Endothelial cell (in vitro differentiated cells): ENCODE data around the gene ANO2. TPM values are rescaled to one million over a fixed set of nuclear protein-coding genes. Genes with fewer than 3 reads are reported as not detected.

Source experiments
- DNase-seq: peaks from one replicate; pipeline ENCODE4 v3.0.0; 2021; ENCODE audit warnings: low spot score
- H3K27ac Mint-ChIP-seq: one replicate; pipeline ENCODE4 v1.8.0; 2021; ENCODE audit warnings: mixed read lengths, inconsistent platforms; ENCODE audit not compliant: unreplicated experiment
- H3K27me3 Mint-ChIP-seq: one replicate; pipeline ENCODE4 v1.8.0; 2021; ENCODE audit warnings: mild to moderate bottlenecking, moderate library complexity, mixed read lengths, inconsistent platforms; ENCODE audit not compliant: unreplicated experiment
- H3K36me3 Mint-ChIP-seq: one replicate; pipeline ENCODE4 v1.8.0; 2021; ENCODE audit warnings: mild to moderate bottlenecking, low read depth, mixed read lengths, inconsistent platforms; ENCODE audit not compliant: unreplicated experiment
- H3K4me1 Mint-ChIP-seq: one replicate; pipeline ENCODE4 v1.8.0; 2021; ENCODE audit warnings: mild to moderate bottlenecking, mixed read lengths, inconsistent platforms; ENCODE audit not compliant: unreplicated experiment
- H3K4me3 Mint-ChIP-seq: one replicate; pipeline ENCODE4 v1.8.0; 2021; ENCODE audit warnings: mild to moderate bottlenecking, mixed read lengths, inconsistent platforms; ENCODE audit not compliant: unreplicated experiment
- H3K9me3 Mint-ChIP-seq: one replicate; pipeline ENCODE4 v1.8.0; 2021; ENCODE audit warnings: mixed read lengths, inconsistent platforms; ENCODE audit not compliant: unreplicated experiment
- total RNA-seq: library from RNA; stranded (reverse); fragmentation: NEBNext Ultra II Directional; extraction: Animal tissue kit (Norgen Biotek cat#: 25700); gene quantifications from one replicate; pipeline ENCODE4 v1.2.1, GENCODE V29; 2021; ENCODE audit not compliant: unreplicated experiment
- TF ChIP-seq, protein P1 (sequence below): fragments of 200-600 bp; sonication (generic); IDR thresholded peaks from one replicate; pipeline ENCODE4 v1.5.0; 2021; ENCODE audit warnings: antibody characterized with exemption; ENCODE audit not compliant: unreplicated experiment

ANO2 gene
- total RNA-seq, 1 donor from 2014 or later: 4.5 TPM

DNA sequence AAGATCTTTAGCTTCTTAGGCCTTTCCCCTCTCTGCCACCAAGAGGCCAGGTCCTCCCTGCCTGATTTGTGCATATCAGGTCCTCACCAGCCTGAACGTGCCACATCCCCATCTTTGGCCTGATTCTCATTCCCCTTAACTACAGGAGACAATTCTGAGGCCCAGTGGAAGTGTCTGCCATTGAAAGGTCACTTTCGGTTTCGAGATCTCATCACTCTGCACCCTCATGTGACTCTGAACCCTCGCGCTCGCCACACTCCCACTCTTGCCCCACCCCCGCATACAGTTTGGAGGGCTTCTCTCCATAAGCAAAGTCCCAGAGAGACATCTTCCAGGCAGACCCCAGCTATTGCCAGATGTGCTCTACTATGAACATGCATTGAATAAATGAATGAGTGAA, 324.2 kb downstream of the ANO2 start:
- no peak for DNase-seq
- Mint-ChIP-seq H3K4me1 (peaks cover 26% of the 10 kb centered on the region), H3K36me3 (no peaks in the 10 kb centered on the region), H3K4me3 (no peak overlapping the region), H3K9me3 (no peaks in the 10 kb centered on the region), H3K27me3 (peaks cover 1% of the 10 kb centered on the region), H3K27ac (no peak overlapping the region)
- TF ChIP-seq, protein P1, sequence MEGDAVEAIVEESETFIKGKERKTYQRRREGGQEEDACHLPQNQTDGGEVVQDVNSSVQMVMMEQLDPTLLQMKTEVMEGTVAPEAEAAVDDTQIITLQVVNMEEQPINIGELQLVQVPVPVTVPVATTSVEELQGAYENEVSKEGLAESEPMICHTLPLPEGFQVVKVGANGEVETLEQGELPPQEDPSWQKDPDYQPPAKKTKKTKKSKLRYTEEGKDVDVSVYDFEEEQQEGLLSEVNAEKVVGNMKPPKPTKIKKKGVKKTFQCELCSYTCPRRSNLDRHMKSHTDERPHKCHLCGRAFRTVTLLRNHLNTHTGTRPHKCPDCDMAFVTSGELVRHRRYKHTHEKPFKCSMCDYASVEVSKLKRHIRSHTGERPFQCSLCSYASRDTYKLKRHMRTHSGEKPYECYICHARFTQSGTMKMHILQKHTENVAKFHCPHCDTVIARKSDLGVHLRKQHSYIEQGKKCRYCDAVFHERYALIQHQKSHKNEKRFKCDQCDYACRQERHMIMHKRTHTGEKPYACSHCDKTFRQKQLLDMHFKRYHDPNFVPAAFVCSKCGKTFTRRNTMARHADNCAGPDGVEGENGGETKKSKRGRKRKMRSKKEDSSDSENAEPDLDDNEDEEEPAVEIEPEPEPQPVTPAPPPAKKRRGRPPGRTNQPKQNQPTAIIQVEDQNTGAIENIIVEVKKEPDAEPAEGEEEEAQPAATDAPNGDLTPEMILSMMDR: no peak

DNA sequence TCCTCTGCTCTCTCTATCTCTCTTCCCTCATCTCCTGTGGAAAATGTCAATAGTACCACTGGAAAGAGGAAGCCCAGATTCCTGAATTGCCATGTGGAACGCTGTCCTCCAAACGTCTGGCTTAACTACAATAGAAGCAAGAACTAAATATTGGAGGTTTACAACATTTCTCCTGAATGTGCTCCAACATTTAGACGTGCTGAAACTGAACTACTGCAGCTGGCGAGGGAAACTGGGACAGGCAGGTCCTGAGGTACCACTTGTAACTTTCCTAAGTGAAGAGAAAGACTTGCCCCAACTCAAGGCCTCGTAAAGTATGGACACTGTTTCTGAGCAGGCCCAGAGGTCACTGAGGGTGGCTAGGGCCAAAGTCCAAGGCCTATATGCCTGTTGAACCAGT, 325.4 kb downstream of the ANO2 start:
- TF ChIP-seq, protein P1: no peak
- Mint-ChIP-seq H3K27ac (no peak overlapping the region), H3K4me3 (no peak overlapping the region), H3K27me3 (peaks cover 1% of the 10 kb centered on the region), H3K9me3 (no peaks in the 10 kb centered on the region), H3K4me1 (peaks cover 17% of the 10 kb centered on the region), H3K36me3 (no peaks in the 10 kb centered on the region)
- no peak for DNase-seq

DNA sequence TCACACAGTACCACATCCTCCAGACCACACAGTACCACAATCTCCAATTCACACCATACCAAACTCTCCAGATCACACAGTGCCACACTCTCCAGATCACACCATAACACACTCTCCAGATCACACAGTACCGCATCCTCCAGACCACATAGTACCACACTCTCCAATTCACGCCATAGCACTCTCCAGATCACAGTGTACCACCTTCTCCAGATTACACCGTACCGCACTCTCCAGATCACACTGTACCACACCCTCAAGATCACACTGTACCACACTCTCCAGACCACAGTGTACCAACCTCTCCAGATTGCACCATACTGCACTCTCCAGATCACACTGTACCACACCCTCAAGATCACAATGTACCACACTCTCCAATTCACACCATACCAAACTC, 328.2 kb downstream of the ANO2 start:
- Mint-ChIP-seq H3K27ac (no peak overlapping the region), H3K4me1 (peaks cover 6% of the 10 kb centered on the region), H3K4me3 (no peak overlapping the region), H3K36me3 (no peaks in the 10 kb centered on the region), H3K27me3 (no peaks in the 10 kb centered on the region), H3K9me3 (no peaks in the 10 kb centered on the region)
- no peak for DNase-seq
- TF ChIP-seq, protein P1: no peak

DNA sequence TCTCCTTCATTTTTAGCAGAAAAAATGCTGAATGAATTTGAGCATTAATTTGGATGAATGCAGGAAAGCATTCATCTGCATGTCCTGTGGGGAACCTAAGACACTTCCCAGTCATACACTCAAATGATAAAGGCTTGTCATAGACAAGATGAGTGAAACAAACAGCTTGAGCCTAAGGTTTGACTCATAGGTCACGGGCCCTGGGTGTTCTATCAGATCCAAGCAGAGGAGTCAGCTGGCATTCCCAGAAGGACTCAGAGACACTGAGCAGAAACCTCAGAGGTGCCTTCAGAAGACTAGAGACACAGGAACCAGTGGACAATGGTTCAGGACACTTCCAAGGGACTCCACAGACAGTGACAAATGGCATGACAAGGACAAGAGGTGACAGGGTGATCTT, 329.3 kb downstream of the ANO2 start:
- no peak for DNase-seq
- H3K36me3 Mint-ChIP-seq: no peaks in the 10 kb centered on the region
- H3K4me3 Mint-ChIP-seq: no peak overlapping the region
- no peaks in the 10 kb centered on the region for H3K9me3 Mint-ChIP-seq
- no peak overlapping the region for H3K27ac Mint-ChIP-seq
- H3K4me1 Mint-ChIP-seq: no peaks in the 10 kb centered on the region
- TF ChIP-seq, protein P1: no peak
- H3K27me3 Mint-ChIP-seq: no peaks in the 10 kb centered on the region

DNA sequence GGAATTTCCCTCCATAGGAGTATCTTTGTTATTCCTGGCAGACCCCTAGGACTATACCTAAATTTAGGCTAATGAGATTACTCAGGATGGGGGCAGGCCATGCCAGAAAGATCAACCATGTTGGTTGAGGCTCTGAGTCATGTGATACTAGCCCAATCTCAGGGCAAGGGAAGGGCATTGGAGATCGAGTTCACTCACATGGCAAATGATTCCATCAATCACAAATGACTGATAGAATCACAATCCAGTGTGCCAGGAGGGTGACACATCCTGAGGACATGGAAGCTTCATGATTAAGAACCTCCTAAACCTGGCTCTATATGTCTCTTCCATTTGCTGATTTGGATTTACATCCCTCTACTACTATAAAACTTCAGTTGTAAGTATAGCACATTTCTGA, 330.8 kb downstream of the ANO2 start:
- Mint-ChIP-seq H3K27ac (no peak overlapping the region), H3K4me3 (no peak overlapping the region), H3K4me1 (no peaks in the 10 kb centered on the region), H3K27me3 (no peaks in the 10 kb centered on the region), H3K9me3 (no peaks in the 10 kb centered on the region), H3K36me3 (no peaks in the 10 kb centered on the region)
- no peak for DNase-seq
- TF ChIP-seq, protein P1: no peak
